K562 (cell line): ENCODE data around the gene RASL12. TPM values are rescaled to one million over a fixed set of nuclear protein-coding genes. Genes with fewer than 3 reads are reported as not detected.

Experiments
- BRD4 ChIP-seq: fragments of 200-600 bp; sonication (generic); IDR thresholded peaks from 2 replicates; pipeline ENCODE4 v1.6.1; 2017; ENCODE audit warnings: inconsistent platforms
- CBFA2T3 ChIP-seq: fragments of 450-650 bp; IDR thresholded peaks from 2 replicates; pipeline ENCODE4 v1.6.1; 2017
- EP400 ChIP-seq: fragments of 450-650 bp; IDR thresholded peaks from 2 replicates; pipeline ENCODE4 v1.6.1; 2017; ENCODE audit warnings: antibody characterized with exemption, mild to moderate bottlenecking, moderate library complexity
- HDAC6 ChIP-seq: IDR thresholded peaks from 2 replicates; pipeline ENCODE4 v1.6.1; 2012; ENCODE audit warnings: low read depth, mild to moderate bottlenecking, control low read depth, inconsistent platforms, low read length, moderate library complexity
- HIVEP1 ChIP-seq: fragments of 250-450 bp; sonication (Bioruptor Pico); IDR thresholded peaks from 2 replicates; pipeline ENCODE4 v1.4.0; 2020; ENCODE audit warnings: mild to moderate bottlenecking
- KLF16 ChIP-seq: IDR thresholded peaks from 2 replicates; pipeline ENCODE4 v1.6.1; 2016; ENCODE audit warnings: antibody characterized with exemption
- NFIC ChIP-seq: fragments of 450-650 bp; IDR thresholded peaks from 2 replicates; pipeline ENCODE4 v1.6.1; 2017; ENCODE audit warnings: mild to moderate bottlenecking, inconsistent platforms
- RBBP5 ChIP-seq: fragments of 200-600 bp; sonication (generic); IDR thresholded peaks from 2 replicates; pipeline ENCODE4 v1.6.1; 2012; ENCODE audit warnings: borderline replicate concordance, mild to moderate bottlenecking, low read length, control low read depth, inconsistent platforms; ENCODE audit not compliant: insufficient read depth, poor library complexity, severe bottlenecking
- RNF2 ChIP-seq: sonication (generic); IDR thresholded peaks from 2 replicates; pipeline ENCODE4 v1.6.1; 2016
- TAL1 ChIP-seq: fragments of 450-650 bp; IDR thresholded peaks from 2 replicates; pipeline ENCODE4 v1.6.1; 2016; ENCODE audit warnings: mild to moderate bottlenecking
- ZFP1 ChIP-seq: fragments of 450-650 bp; formaldehyde crosslinking; IDR thresholded peaks from 2 replicates; pipeline ENCODE4 v1.4.0; 2020; ENCODE audit warnings: mild to moderate bottlenecking, mixed read lengths
- ZNF121 ChIP-seq: sonication (generic); formaldehyde crosslinking; conservative IDR thresholded peaks from 2 replicates; pipeline ENCODE4 v1.8.0; 2022; ENCODE audit warnings: missing genetic modification reagents
- ZNF764 ChIP-seq: fragments of 250-450 bp; sonication (Bioruptor Pico); IDR thresholded peaks from 2 replicates; pipeline ENCODE4 v1.4.0; 2020; ENCODE audit warnings: low read depth, mild to moderate bottlenecking, moderate library complexity
- polyA plus RNA-seq, 8 experiments: library from polyadenylated mRNA; depleted of rRNA in 4 of 8; stranded (reverse) in 5 of 8; unstranded in 3 of 8; fragments of >200 nt; fragmentation: Nextera tagmentation in 2 of 8; fragmentation: Illumina TruSeq in 1 of 8; extraction: Ambion mirVana in 2 of 8; extraction: Trizol in 1 of 8; gene quantifications; 2 replicates each; pipeline versions ENCODE4 v1.2.1 to v1.2.3, GENCODE V29; 2011 to 2014; ENCODE audit warnings: inconsistent platforms in 1 of 8, missing spikeins in 1 of 8
- total RNA-seq, 7 experiments: library from RNA; depleted of rRNA in 6 of 7; stranded (reverse); fragments of >200 nt in 6 of 7; fragmentation: Illumina TruSeq in 2 of 7; extraction: Trizol in 2 of 7; gene quantifications; 2 replicates each; pipeline versions ENCODE4 v1.2.1 to v1.2.3, GENCODE V29; 2011 to 2021; ENCODE audit warnings: low replicate concordance in 1 of 7
- TF ChIP-seq, protein P1 (sequence below): fragments of 450-650 bp; IDR thresholded peaks from 2 replicates; pipeline ENCODE4 v1.6.1; 2018; ENCODE audit warnings: mild to moderate bottlenecking, low read depth; ENCODE audit not compliant: partially characterized antibody
- TF ChIP-seq, protein P2 (sequence below): fragments of 250-450 bp; sonication (Bioruptor Pico); IDR thresholded peaks from 2 replicates; pipeline ENCODE4 v1.8.0; 2022; ENCODE audit warnings: inconsistent platforms, mild to moderate bottlenecking, moderate library complexity, borderline replicate concordance
- TF ChIP-seq, protein P3 (sequence below): sonication (generic); formaldehyde crosslinking; IDR thresholded peaks from 2 replicates; pipeline ENCODE4 v1.9.0; 2022; ENCODE audit warnings: mild to moderate bottlenecking, missing genetic modification reagents
- TF ChIP-seq, protein P4 (sequence below): fragments of 250-450 bp; sonication (Bioruptor Pico); IDR thresholded peaks from 2 replicates; pipeline ENCODE4 v1.4.0; 2020; ENCODE audit warnings: mild to moderate bottlenecking, moderate library complexity, borderline replicate concordance
- TF ChIP-seq, protein P5 (sequence below): fragments of 450-650 bp; IDR thresholded peaks from 2 replicates; pipeline ENCODE4 v1.6.1; 2016; ENCODE audit warnings: borderline replicate concordance

Gene RASL12
- total and polyA plus RNA-seq, 9 of the 15 experiments (the other 6 are each of a cell fraction or from before 2014, with no cell fraction given), result not detected

DNA sequence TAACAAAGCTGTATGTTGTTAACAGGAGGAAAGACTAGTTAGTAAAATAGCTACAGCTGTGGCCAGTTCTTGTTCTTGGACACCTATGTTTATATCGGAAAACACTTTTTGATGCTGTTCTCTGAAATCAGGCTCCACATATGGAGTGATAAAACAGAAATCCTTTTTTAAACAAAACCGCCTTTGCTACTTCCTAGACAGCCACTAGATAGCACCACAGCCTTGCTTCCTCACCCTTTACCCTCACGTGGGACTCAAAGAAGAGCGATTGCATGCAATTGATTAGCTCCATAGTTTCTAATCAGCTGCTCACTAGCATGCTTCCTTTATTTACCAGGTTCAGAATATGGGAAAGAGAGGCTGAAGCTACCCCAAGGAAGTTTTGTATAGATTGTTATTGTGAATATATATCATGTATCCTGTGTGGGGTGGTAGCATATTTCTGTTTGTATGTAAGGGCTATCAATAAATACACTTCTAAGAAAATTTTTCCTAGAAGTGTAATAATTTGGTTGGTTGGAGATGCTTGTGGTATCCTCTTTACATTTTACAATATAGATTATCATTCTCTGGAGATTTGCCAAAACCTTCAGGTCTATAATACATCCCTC lies 34.0 kb downstream of the RASL12 start (continued):
- TF ChIP-seq KLF16, result no peak
- no peak for TF ChIP-seq RBBP5
- TF ChIP-seq, protein P1, sequence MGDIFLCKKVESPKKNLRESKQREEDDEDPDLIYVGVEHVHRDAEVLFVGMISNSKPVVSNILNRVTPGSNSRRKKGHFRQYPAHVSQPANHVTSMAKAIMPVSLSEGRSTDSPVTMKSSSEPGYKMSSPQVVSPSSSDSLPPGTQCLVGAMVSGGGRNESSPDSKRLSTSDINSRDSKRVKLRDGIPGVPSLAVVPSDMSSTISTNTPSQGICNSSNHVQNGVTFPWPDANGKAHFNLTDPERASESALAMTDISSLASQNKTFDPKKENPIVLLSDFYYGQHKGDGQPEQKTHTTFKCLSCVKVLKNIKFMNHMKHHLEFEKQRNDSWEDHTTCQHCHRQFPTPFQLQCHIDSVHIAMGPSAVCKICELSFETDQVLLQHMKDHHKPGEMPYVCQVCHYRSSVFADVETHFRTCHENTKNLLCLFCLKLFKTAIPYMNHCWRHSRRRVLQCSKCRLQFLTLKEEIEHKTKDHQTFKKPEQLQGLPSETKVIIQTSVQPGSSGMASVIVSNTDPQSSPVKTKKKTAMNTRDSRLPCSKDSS, result no peak
- no peak for TF ChIP-seq TAL1
- TF ChIP-seq, protein P2, sequence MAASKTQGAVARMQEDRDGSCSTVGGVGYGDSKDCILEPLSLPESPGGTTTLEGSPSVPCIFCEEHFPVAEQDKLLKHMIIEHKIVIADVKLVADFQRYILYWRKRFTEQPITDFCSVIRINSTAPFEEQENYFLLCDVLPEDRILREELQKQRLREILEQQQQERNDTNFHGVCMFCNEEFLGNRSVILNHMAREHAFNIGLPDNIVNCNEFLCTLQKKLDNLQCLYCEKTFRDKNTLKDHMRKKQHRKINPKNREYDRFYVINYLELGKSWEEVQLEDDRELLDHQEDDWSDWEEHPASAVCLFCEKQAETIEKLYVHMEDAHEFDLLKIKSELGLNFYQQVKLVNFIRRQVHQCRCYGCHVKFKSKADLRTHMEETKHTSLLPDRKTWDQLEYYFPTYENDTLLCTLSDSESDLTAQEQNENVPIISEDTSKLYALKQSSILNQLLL (CRISPR knock-in tag), result no peak
- TF ChIP-seq, protein P3, sequence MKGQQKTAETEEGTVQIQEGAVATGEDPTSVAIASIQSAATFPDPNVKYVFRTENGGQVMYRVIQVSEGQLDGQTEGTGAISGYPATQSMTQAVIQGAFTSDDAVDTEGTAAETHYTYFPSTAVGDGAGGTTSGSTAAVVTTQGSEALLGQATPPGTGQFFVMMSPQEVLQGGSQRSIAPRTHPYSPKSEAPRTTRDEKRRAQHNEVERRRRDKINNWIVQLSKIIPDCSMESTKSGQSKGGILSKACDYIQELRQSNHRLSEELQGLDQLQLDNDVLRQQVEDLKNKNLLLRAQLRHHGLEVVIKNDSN (CRISPR knock-in tag), result peak; percentile 53; the same call in 1 of the 2 replicates
- no peak for TF ChIP-seq ZFP1 (CRISPR knock-in tag)
- no peak for TF ChIP-seq EP400
- no peak for TF ChIP-seq HIVEP1
- TF ChIP-seq HDAC6, result no peak
- TF ChIP-seq CBFA2T3, result no peak
- TF ChIP-seq NFIC, result peak; percentile 32; the same call in 1 of the 2 replicates
- TF ChIP-seq, protein P4, sequence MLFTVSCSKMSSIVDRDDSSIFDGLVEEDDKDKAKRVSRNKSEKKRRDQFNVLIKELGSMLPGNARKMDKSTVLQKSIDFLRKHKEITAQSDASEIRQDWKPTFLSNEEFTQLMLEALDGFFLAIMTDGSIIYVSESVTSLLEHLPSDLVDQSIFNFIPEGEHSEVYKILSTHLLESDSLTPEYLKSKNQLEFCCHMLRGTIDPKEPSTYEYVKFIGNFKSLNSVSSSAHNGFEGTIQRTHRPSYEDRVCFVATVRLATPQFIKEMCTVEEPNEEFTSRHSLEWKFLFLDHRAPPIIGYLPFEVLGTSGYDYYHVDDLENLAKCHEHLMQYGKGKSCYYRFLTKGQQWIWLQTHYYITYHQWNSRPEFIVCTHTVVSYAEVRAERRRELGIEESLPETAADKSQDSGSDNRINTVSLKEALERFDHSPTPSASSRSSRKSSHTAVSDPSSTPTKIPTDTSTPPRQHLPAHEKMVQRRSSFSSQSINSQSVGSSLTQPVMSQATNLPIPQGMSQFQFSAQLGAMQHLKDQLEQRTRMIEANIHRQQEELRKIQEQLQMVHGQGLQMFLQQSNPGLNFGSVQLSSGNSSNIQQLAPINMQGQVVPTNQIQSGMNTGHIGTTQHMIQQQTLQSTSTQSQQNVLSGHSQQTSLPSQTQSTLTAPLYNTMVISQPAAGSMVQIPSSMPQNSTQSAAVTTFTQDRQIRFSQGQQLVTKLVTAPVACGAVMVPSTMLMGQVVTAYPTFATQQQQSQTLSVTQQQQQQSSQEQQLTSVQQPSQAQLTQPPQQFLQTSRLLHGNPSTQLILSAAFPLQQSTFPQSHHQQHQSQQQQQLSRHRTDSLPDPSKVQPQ, result no peak
- TF ChIP-seq ZNF764 (CRISPR knock-in tag), result no peak
- TF ChIP-seq RNF2, result no peak
- TF ChIP-seq, protein P5, sequence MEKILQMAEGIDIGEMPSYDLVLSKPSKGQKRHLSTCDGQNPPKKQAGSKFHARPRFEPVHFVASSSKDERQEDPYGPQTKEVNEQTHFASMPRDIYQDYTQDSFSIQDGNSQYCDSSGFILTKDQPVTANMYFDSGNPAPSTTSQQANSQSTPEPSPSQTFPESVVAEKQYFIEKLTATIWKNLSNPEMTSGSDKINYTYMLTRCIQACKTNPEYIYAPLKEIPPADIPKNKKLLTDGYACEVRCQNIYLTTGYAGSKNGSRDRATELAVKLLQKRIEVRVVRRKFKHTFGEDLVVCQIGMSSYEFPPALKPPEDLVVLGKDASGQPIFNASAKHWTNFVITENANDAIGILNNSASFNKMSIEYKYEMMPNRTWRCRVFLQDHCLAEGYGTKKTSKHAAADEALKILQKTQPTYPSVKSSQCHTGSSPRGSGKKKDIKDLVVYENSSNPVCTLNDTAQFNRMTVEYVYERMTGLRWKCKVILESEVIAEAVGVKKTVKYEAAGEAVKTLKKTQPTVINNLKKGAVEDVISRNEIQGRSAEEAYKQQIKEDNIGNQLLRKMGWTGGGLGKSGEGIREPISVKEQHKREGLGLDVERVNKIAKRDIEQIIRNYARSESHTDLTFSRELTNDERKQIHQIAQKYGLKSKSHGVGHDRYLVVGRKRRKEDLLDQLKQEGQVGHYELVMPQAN, result no peak
- TF ChIP-seq BRD4, result no peak
- no peak for TF ChIP-seq ZNF121 (CRISPR knock-in tag)
